Testis (tissue), 2 donors: Measurements from ENCODE around the gene PPP2R2D.

Source experiments
- POLR2A ChIP-seq: fragments of 450-650 bp; IDR thresholded peaks from one replicate; pipeline ENCODE4 v1.6.1; 2017; ENCODE audit warnings: antibody characterized with exemption, mild to moderate bottlenecking, moderate library complexity
- TF ChIP-seq, protein P1 (sequence below), 3 experiments: fragments of 450-650 bp in 2 of 3; fragments of 200-600 bp in 1 of 3; sonication (generic) in 1 of 3; IDR thresholded peaks; one replicate each; pipeline ENCODE4 v1.5.1; 2016 to 2019; ENCODE audit warnings: antibody characterized with exemption in 3 of 3, mild to moderate bottlenecking in 2 of 3, moderate library complexity in 1 of 3

GRCh38 chr10:131946880-131947279, 46.1 kb downstream of the PPP2R2D start:
- TF ChIP-seq, protein P1, sequence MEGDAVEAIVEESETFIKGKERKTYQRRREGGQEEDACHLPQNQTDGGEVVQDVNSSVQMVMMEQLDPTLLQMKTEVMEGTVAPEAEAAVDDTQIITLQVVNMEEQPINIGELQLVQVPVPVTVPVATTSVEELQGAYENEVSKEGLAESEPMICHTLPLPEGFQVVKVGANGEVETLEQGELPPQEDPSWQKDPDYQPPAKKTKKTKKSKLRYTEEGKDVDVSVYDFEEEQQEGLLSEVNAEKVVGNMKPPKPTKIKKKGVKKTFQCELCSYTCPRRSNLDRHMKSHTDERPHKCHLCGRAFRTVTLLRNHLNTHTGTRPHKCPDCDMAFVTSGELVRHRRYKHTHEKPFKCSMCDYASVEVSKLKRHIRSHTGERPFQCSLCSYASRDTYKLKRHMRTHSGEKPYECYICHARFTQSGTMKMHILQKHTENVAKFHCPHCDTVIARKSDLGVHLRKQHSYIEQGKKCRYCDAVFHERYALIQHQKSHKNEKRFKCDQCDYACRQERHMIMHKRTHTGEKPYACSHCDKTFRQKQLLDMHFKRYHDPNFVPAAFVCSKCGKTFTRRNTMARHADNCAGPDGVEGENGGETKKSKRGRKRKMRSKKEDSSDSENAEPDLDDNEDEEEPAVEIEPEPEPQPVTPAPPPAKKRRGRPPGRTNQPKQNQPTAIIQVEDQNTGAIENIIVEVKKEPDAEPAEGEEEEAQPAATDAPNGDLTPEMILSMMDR (IDR thresholded peaks at IDR 0.05) = no peak
- TF ChIP-seq POLR2A = no peak
